Psoas muscle (tissue), 8 donors: Measurements from ENCODE around the gene ADAMTSL2. TPM values are rescaled to one million over a fixed set of nuclear protein-coding genes. Genes with fewer than 3 reads are reported as not detected.
A peak's percentile ranks its signal among the peaks of the same experiment; 100 is the strongest.

ENCODE experiments used
- ATAC-seq, 4 donors: fragments of 200-7000 bp; cut with Tn5 transposase; one replicate each; pipeline ENCODE4 v1.9.1; 2020; ENCODE audit warnings: moderate library complexity in 3 of 4, mild to moderate bottlenecking in 2 of 4
- DNase-seq, 2 donors: peaks; one replicate each; pipeline ENCODE4 v3.0.0-alpha.2; 2020
- H3K27ac ChIP-seq: fragments of 200-600 bp; one replicate; pipeline ENCODE4 v1.8.0; 2022
- H3K27me3 ChIP-seq, 3 donors: fragments of 200-600 bp in 1 of 3; one replicate each; pipeline versions ENCODE4 v1.6.1 to v1.8.0; 2013 to 2022; ENCODE audit warnings: low read length in 2 of 3, mild to moderate bottlenecking in 2 of 3, moderate library complexity in 1 of 3; ENCODE audit not compliant: insufficient read depth in 3 of 3
- H3K36me3 ChIP-seq, 2 donors: fragments of 200-600 bp in 1 of 2; one replicate each; pipeline versions ENCODE4 v1.6.1 to v1.8.0; 2013 to 2022; ENCODE audit warnings: low read depth in 1 of 2, mild to moderate bottlenecking in 1 of 2, moderate library complexity in 1 of 2; ENCODE audit not compliant: insufficient read depth in 1 of 2
- H3K4me1 ChIP-seq: fragments of 200-600 bp; one replicate; pipeline ENCODE4 v1.8.0; 2022
- H3K4me3 ChIP-seq: fragments of 200-600 bp; one replicate; pipeline ENCODE4 v1.8.0; 2022; ENCODE audit warnings: mild to moderate bottlenecking
- H3K9me3 ChIP-seq: fragments of 200-600 bp; one replicate; pipeline ENCODE4 v1.8.0; 2022
- WGBS, 3 donors: extraction: QIAGEN DNeasy Blood & Tissue Kit; methylation state at CpG; one replicate each; pipeline versions ENCODE4 v1.1.6 to v1.1.7; 2013; 5-methylcytosine and 5-hydroxymethylcytosine counted together
- intact Hi-C, 2 donors: fragments of 100-400 bp; cut with DNase I; formaldehyde crosslinking; loops; one replicate each; pipeline versions ENCODE4 v1.11.0 to v1.14.2; 2022
- polyA plus RNA-seq, 3 donors: library from polyadenylated mRNA; stranded (reverse); fragments of 200-250 nt; gene quantifications; one replicate each; pipeline ENCODE4 v1.2.3, GENCODE V29; 2013
- total RNA-seq, 4 donors: library from RNA; stranded (reverse); fragmentation: NEBNext Ultra II Directional in 2 of 4; extraction: Animal tissue kit (Norgen Biotek cat#: 25700) in 2 of 4; gene quantifications; one replicate each; pipeline versions ENCODE4 v1.2.1 to v1.2.4, GENCODE V29; 2021 to 2023
- TF ChIP-seq, protein P1 (sequence below): fragments of 200-600 bp; IDR thresholded peaks from one replicate; pipeline ENCODE4 v1.8.0; 2022; ENCODE audit warnings: antibody characterized with exemption
- donor health status: healthy with polysubstance abuse.
- donor health status: DM: no; HTN: no; CAD: no; lungs with moderate emphysema.
- donor health status: Bipolar disorder and iron deficiency.
- donor health status: healthy.
- donor health status: DM: yes; HTN: yes; CAD: no.
- donor health status: DM: no; HTN: no; CAD: no.
- donor health status: DM: no; HTN: no; CAD: no.
- donor health status: DM: yes; HTN: yes; CAD: no.

ADAMTSL2 gene
- total and polyA plus RNA-seq, 7 donors = 0.21 to 5.4 (median 0.71) TPM

DNA sequence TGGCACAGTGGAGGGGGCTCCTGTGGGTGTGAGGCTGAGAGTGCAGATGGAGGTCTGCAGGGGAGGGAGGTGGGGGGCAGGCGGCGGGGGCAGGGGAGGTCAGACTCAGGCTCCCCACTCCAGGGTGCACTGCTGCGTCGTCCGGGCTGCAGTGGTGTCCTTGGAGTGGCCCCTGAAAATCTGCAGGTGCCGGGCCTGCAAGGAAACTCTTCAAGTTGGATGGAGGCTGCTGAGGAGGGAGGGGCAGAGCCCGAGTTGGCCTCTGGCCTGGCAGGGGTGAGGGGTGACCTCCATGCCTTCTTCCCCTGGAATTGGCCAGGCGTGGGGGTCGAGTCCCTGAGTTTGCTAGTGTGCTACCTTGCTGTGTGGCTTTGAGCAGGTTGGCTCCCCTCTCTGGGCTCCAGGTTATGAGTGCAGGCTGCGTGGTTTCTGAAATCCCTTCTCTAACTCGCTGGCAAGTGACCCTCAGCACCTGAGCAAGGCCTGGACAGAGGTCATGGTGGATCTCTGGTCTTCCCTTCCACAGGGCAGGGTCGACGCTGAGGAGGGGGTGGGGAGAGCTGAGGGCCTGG lies 888 bp downstream of the ADAMTSL2 start:
- Histone ChIP-seq H3K4me1 (peaks cover 6% of the 10 kb centered on the region), H3K4me3 (peak overlapping the region; percentile 47), H3K27me3 (peaks cover 0 to 63% (median 0%) of the 10 kb centered on the region in 3 donors), H3K9me3 (no peaks in the 10 kb centered on the region), H3K36me3 (no peaks in the 10 kb centered on the region), H3K27ac (no peak overlapping the region)
- intact Hi-C loops = loop anchor here in 1 of 2 donors (10.0 kb wide), 1 partner anchor 189 kb away; no protein-coding TSS in a partner anchor
- ATAC-seq (no peak), DNase-seq (no peak)
- TF ChIP-seq, protein P1, sequence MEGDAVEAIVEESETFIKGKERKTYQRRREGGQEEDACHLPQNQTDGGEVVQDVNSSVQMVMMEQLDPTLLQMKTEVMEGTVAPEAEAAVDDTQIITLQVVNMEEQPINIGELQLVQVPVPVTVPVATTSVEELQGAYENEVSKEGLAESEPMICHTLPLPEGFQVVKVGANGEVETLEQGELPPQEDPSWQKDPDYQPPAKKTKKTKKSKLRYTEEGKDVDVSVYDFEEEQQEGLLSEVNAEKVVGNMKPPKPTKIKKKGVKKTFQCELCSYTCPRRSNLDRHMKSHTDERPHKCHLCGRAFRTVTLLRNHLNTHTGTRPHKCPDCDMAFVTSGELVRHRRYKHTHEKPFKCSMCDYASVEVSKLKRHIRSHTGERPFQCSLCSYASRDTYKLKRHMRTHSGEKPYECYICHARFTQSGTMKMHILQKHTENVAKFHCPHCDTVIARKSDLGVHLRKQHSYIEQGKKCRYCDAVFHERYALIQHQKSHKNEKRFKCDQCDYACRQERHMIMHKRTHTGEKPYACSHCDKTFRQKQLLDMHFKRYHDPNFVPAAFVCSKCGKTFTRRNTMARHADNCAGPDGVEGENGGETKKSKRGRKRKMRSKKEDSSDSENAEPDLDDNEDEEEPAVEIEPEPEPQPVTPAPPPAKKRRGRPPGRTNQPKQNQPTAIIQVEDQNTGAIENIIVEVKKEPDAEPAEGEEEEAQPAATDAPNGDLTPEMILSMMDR = no peak
- 41 to 60% (median 50%) methylated on average over 11 to 13 of the region's 13 CpGs for WGBS, 3 donors

DNA sequence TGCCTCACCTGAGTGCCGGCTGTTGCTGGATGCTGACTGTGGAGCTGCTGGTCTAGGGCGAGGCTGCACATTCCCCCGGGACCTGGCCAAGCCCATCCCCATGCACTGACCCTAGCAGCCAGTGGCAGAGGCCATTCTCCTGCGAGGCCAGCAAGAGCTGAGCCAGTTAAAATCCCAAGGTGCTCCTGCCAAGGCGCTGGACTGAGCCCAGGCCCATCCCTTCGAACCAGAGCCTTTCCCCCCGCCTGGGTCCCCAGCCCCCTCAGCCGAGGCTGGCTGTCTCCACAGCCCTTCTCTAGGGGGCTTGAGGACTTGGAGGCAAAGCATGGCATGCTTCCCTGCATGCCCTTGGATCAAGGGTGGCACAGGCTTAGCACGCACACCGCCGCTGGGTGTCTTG lies 1.6 kb downstream of the ADAMTSL2 start:
- no peak for DNase-seq
- no peak overlapping the region for H3K27ac ChIP-seq
- H3K27me3 ChIP-seq = peaks cover 0 to 56% (median 0%) of the 10 kb centered on the region in 3 donors
- TF ChIP-seq, protein P1 = no peak
- WGBS, 3 donors = 75 to 90% (median 79%) methylated on average over 11 of the region's 11 CpGs
- no peaks in the 10 kb centered on the region for H3K9me3 ChIP-seq
- intact Hi-C loops = loop anchor here in 1 of 2 donors (10.0 kb wide), 1 partner anchor 189 kb away; no protein-coding TSS in a partner anchor
- peaks cover 6% of the 10 kb centered on the region for H3K4me1 ChIP-seq
- ATAC-seq = no peak
- no peak overlapping the region for H3K4me3 ChIP-seq
- H3K36me3 ChIP-seq = no peaks in the 10 kb centered on the region

DNA sequence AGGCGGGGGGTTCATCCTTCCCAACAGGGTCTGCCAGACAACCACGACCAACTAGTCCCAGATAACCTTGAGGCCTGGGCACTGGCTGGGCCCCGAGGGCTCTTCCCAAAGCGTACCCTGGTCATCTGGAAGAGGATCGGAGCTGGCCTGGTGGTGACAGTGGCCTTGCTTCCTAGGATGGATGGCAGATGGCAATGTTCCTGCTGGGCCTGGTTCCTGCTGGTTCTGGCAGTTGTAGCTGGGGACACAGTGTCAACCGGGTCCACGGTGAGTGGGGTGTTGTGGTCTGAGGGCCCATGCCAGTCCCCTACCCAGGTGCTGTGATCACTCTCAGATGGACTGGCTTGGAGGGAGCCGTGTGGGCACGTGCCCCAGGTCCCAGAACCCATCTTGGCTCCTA lies 2.0 kb downstream of the ADAMTSL2 start:
- Histone ChIP-seq H3K27ac (no peak overlapping the region), H3K9me3 (no peaks in the 10 kb centered on the region), H3K4me1 (peaks cover 6% of the 10 kb centered on the region), H3K4me3 (no peak overlapping the region), H3K36me3 (no peaks in the 10 kb centered on the region), H3K27me3 (peaks cover 0 to 55% (median 0%) of the 10 kb centered on the region in 3 donors)
- ATAC-seq = no peak
- TF ChIP-seq, protein P1 = no peak
- no peak for DNase-seq
- intact Hi-C loops = loop anchor here in 1 of 2 donors (10.0 kb wide), 1 partner anchor 188 kb away; no protein-coding TSS in a partner anchor
- 62 to 73% (median 65%) methylated on average over 9 of the region's 9 CpGs for WGBS, 3 donors

DNA sequence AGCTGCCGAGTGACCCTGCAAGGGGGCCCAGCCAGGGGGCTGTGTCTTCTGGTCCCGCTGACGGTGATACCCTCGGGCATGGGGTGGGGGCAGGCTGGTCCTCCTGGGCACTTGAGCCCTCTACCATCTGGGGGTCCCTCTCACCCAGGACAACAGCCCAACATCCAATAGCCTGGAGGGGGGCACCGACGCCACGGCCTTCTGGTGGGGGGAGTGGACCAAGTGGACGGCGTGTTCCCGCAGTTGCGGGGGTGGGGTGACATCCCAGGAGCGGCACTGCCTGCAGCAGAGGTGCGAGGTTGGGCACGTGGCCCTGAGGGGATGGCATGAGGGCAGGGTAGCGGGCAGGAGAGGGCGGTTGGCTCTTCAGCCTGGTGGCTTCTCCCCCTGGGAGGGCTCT lies 2.8 kb downstream of the ADAMTSL2 start:
- no peak overlapping the region for H3K27ac ChIP-seq
- H3K4me3 ChIP-seq = no peak overlapping the region
- TF ChIP-seq, protein P1 = no peak
- H3K36me3 ChIP-seq = no peaks in the 10 kb centered on the region
- peaks cover 0 to 56% (median 0%) of the 10 kb centered on the region in 3 donors for H3K27me3 ChIP-seq
- ATAC-seq (no peak), DNase-seq (no peak)
- intact Hi-C loops = loop anchor here in 1 of 2 donors (10.0 kb wide), 1 partner anchor 188 kb away; no protein-coding TSS in a partner anchor
- no peaks in the 10 kb centered on the region for H3K9me3 ChIP-seq
- H3K4me1 ChIP-seq = peaks cover 6% of the 10 kb centered on the region
- WGBS, 3 donors = 95 to 97% (median 96%) methylated on average over 15 to 16 of the region's 16 CpGs
